Stimulated activated CD8-positive, alpha-beta memory T cell treated with anti-CD3 and anti-CD28 coated beads, Interleukin-12 subunit alpha, Interleukin-12 subunit beta, amount 100 ng/mL, for 4 hours (primary cell): Measurements from ENCODE around the gene SV2A.
"Not testable (repeated sequence)": the region's sequence is repeated elsewhere in the genome, so short reads cannot be mapped to it uniquely, and the experiment has no call there.

Experiments
- DNase-seq: peaks from one replicate; pipeline ENCODE4 v3.0.0-alpha.2; 2020; ENCODE audit warnings: low read depth

The SV2A gene, protein sequence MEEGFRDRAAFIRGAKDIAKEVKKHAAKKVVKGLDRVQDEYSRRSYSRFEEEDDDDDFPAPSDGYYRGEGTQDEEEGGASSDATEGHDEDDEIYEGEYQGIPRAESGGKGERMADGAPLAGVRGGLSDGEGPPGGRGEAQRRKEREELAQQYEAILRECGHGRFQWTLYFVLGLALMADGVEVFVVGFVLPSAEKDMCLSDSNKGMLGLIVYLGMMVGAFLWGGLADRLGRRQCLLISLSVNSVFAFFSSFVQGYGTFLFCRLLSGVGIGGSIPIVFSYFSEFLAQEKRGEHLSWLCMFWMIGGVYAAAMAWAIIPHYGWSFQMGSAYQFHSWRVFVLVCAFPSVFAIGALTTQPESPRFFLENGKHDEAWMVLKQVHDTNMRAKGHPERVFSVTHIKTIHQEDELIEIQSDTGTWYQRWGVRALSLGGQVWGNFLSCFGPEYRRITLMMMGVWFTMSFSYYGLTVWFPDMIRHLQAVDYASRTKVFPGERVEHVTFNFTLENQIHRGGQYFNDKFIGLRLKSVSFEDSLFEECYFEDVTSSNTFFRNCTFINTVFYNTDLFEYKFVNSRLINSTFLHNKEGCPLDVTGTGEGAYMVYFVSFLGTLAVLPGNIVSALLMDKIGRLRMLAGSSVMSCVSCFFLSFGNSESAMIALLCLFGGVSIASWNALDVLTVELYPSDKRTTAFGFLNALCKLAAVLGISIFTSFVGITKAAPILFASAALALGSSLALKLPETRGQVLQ

GRCh38 chr1:149917571-149918144 is at the start of gene SV2A:
TSS of gene SV2A (minus strand) at chr1:149917844. CDS start at chr1:149913840, 4,004 bp downstream.
- peak; percentile 12 for DNase-seq

DNA sequence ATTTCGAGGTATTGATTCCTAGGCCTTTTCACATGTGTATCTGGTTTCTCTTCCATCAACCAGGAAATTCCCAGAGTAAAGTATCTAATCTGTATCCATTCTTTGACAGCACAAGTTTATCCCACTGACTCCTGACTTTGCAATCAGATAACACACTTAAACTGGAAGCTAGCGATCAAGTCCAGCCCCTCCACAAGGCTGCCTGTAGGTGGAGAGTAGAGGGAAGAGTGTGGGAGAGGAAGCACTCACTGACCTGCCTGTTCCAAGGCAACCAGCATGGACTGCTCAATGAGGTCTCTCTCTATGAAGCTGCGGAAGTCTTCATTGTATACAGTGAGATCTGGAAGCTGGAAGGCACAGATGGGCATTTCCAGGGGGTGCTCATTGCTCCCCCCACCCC is 49.4 kb upstream of the SV2A start:
- DNase-seq = no peak

DNA sequence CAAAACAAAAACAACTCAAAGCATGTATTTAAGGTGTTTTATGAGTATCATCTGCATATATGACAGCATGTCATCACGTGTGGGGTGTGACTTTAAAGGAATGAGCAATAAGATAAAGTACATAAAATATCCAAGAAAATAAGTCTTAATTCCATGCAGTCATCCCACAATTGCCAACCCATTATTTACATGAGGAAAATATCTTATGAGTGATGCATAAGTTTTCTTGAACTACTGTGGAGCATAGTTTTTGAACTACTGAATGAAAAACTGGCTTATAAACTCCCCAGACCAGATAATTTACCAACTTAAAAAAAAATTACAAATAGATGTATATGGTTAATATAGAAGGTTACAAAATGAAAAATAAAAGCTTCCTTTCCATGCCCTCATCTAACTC is 48.8 kb upstream of the SV2A start:
- no peak for DNase-seq

GRCh38 chr1:149965440-149965839 is 47.8 kb upstream of the SV2A start:
- no peak for DNase-seq

DNA sequence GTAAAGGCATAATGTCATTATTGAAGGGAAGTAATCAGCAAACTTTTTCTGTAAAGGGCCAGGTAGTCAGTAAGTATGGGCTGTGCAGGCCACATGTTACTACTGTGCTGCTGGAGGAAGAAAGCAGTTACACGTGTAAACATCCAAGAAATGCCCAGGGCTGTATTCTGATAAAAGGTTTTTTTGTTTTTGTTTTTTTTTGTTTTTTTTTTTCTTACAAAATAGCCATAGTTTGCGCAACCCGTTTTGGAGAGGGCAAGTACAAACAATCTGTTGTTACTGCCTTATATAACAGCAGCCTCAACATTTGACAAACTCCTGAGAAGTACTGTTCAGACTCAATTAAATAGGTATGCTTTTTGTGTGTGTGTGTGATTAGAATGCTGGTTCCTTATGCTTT is 45.7 kb upstream of the SV2A start:
- no peak for DNase-seq

DNA sequence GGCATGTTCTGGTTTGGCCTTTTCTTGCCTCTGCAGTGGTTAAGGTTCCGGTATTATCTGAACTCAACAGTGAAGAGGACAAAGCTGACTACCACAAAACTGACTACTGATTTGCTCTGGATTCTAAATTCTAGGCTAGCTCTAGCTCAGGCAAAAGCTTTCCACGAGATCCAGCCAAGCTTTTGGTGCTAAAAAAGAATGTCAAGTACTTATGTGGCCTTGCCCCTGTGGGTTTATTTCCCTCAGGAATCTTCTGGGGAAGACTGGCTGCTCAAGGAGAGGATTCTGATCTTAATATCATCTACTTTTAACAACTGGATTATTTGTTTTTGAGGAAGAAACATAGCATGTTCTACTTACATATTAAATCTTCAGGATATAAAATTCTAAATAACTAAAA is 45.1 kb upstream of the SV2A start:
- DNase-seq = no peak

DNA sequence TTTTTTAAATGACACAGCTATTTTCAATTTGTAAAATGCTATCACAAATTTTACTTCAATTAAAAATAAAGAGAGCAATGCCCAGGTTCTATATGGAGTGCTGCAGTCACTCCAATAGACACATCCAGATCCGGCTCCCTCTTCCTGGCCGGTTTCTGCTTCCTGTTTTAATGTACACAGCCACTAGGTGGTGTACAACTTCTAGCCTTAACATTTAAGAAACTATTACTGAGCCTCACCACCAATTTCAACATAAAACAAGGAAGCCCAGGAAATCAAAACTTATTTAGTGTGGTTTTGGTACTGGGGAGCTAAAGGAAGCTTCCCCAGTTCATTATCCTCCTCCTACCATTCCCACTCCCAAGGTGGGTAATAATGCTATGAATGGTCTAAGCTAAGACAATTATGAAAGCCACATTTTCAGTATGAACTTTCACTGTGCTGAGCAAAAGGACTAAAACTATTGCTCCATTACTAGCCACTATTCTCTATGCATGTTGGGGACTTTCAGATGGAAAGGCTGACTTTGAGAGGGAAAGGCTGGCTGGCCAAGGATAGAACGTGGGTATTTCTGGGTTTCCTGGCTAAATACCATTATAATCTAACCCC is 44.5 kb upstream of the SV2A start:
- no peak for DNase-seq

- DNase-seq = not testable (repeated sequence)
Measured at GRCh38 chr1:149957548-149957947, 39.9 kb upstream of the SV2A start.

DNA sequence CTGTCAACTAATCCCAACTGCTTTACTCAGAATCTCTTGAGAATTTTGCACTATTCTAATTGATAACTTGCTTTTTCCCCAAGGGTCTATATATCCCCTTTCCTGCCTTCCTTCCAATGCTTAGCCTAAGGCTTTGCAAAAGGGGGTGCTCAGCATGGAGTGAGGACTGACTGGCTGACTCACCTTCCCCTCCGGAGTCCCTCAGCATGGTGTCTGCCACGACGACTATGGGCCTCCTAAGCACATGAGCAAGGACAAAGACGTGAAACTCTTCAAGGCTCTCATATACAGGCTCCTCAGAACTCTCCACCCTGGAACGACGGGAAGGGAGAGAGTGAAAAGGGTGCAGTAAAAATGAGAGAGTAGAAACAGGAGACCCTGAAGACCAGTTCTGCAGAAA is 32.3 kb upstream of the SV2A start:
- no peak for DNase-seq

GRCh38 chr1:149945206-149945605 is 27.6 kb upstream of the SV2A start:
- no peak for DNase-seq

DNA sequence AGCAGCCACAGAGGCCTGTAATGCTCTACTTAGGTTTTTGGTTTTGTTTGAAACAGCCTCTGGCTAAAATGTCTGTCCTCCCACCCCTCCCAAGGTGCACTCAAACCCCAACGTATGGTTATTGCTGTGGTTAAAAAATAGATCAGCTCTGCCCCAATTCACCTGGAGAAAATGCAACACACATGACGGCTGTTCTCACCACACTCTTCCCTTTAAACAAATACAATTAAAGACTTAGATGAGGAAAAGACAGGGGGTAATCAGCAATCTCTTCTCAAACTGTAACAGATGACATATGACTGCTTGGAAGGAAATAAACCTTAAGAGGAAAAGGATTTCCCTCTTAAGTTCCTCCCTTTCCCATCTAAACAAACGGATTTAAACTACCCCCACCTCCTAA is 25.2 kb upstream of the SV2A start:
- no peak for DNase-seq

DNA sequence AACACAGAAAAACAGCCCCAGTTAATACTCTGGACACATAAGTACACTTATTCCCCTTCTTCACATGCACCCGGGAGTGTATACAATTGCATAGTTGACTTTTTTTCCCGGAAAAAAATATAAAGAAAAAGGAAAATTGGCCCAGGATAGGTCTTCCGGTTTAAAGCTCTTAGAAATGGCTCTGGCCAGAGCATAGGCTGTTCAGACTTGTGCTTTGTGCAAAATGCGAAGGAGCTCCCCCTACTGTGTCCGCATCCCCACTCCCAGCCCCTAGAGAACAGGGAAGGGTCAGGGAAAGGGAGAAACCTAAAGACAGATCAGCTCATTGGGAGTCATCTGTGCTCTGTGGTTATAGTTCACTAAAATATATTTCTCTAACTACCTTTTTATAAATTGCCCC is 24.6 kb upstream of the SV2A start:
- DNase-seq = no peak

- DNase-seq = no peak
Measured at GRCh38 chr1:149940427-149940826, 22.8 kb upstream of the SV2A start.

DNA sequence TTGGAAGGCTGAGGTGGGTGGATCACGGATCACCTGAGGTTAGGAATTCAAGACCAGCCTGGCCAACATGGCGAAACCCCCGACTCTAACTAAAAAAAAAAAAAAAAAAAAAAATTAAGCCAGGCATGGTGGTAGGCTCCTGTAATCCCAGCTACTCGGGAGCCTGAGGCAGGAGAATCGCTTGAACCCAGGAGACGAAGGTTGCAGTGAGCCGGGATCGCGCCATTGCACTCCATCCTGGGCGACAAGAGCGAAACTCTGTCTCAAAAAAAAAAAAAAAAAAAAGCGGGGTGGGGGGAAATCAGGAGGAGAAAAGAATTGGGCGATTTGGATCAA is 21.0 kb upstream of the SV2A start:
- not testable (repeated sequence) for DNase-seq

DNA sequence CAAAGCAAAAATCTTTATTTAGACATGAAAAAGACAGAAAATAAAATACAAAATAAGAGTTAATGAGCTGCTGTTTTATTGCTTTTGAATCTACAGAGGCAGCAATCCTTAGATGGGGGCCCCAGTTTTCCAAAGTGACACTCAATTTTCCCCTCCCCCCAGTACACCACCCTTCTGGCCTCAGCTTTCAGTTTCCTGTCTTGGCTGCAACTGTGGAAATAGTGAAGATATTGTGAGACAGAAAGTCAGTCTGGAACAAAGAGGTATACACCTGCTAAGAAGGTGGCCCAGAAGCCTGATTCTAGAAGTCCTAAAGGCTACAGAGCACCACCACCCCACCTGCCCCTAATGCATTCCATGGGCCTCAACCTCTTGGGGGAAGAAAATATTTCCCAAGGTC is 20.1 kb upstream of the SV2A start:
- no peak for DNase-seq

DNA sequence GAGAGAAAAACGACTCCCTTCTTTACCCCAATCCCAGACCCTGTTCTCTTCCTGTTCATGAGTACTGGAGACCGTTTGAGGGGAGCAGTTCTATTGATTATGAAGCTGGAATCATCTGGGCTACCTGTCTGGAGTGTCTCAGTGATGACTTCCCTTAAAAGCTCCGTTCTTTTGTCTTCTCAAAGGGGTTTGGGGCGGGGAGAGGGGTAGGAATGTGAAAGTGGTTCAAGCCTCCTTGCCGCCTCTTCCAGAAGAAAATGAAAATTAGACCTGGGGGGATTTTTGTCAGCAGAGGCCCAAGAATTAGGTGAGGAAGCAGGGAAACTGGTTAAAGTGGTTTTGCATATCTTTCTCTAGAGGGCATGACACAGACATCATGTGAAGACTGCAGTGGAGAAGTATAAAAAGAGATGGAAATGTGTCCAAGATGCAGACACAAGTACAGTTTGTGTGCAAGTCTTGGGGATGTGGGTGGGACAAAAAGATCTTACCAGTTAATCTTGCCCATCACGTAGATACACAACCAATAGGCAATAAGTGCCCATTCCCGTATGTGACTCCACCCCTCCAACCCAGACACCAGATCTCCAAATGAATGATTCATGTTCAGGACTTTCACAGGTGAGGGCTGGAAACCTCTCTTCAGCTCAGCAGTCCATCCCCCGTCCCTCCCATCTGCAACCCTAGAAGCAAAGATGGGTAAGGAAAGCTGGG is 19.5 kb upstream of the SV2A start:
- DNase-seq = no peak

DNA sequence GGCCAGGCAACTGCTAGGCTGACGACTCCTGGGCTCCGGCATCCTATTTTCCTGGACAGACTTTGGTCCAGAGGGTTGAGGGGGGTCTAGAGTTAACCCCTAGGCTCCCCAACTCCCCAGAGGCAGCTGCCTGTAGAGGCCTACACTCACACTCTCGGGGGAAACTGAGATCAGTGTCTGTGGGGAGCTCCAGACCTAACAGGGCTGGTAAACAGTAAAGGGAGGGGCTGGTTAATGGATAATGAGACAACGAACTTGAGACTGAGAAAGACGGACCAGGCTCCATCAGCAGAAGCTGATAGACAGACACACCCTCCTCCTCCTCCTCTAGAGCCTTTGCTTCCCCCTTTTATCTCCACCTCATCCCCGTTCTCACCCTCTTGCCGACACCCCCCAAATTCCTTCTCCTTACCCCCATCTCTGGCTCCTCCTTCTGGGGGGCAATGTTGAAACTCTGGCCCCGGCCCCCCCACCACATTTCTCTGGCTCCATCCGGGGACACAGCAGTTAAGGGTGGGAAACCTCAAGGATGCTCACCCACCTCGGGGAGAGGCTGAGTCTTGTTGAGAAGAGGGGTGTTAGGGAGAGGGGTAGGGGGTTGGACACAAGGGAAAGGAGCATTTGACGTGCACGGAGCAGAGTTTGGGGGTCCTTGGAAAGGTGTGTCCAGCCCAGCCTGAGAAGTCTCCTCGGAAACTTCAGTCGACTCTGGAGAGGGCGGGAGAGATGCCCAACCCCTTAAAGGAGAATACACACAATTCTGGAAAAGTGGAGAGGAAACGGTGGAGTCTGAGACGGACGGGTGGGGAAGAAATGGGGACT is 18.7 kb upstream of the SV2A start, which contains the start of gene MTMR11:
Gene MTMR11, minus strand, starts transcription at position 710 of the 822 bp plus-strand sequence. Its CDS starts 232 bp downstream, at position 478.
- no peak for DNase-seq

DNA sequence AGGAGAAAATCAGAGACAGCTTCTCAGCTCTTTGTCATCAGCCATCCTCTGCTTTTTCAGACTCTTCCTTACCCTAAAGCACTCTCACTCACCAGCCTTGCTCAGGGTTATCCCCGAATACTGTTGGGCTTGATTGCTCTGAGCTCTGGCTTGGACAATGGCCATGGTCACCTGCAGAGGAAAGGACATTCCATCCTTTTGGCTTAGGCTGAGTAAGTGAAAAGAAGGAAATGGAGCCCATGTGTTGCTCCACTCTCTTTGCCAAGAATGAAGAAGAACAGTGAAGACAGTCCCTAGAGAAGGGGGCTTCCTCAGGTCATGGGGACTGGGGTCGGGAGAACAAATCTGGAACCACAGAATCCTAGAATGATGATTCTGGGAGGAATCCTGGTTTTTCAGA is 16.7 kb upstream of the SV2A start:
- DNase-seq = no peak

DNA sequence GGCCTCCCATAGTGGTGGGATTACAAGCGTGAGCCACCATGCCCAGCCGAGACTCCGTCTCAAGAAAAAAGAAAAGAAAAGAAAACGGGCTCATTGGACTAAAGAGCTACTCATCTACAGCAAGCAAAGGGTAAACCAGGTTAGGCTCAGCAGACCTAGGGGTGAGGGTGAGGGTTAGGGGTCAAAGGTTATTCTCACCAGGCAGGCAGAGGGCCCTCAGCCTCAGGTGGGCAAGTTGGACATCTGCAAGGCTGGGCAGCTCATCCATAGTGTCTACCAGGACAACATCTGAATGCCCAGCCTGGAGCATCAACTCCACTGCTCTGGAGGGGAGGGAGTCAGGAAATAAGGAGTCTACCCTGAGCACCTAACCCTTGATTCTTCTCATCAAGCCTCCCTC is 15.6 kb upstream of the SV2A start:
- no peak for DNase-seq

- DNase-seq = no peak
Measured at GRCh38 chr1:149932474-149932873, 14.8 kb upstream of the SV2A start.

DNA sequence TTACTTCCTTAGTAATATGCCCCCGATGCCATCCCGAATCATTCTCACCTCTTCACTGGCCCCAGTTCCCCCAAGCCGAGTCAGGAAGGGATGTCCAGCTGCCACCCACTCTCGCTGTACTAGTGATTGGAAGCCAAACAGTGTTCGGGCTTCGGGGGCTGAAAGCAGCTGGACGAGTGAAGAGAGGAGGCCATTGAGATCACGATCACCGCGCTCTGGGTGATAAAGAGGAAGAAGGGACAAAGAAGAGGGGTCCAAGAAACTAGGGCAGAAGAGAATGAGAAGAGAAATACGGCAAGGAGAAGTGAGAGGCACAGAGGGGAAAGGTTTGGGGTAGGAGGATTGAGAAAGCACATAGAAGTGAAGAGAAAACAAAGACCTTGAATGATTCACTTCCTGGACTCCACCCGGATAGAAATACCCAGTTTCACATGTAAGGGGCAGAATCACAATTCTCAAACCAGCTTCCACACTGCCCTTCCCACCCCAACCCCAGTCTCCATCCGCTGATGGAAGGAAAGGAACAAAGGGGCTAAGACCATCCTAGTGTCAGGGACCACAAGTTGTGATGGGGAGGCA is 13.7 kb upstream of the SV2A start:
- DNase-seq = no peak
